ENCODE data around the gene TBP.

The TBP gene

DNA sequence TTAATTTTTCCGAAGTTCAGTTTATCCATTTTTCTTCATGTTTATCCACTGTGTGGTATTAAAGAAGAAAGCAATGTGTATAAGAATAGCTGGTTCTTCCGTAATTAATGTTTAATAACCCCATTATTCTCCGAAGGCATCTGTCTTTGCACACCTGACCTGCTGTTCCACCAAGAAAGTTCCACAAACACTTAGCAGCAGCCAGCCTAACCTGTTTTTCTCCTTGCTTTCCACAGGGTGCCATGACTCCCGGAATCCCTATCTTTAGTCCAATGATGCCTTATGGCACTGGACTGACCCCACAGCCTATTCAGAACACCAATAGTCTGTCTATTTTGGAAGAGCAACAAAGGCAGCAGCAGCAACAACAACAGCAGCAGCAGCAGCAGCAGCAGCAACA lies 7.4 kb downstream of the TBP start:
- Histone ChIP-seq H3K9me3 (ENCODE audit: control insufficient read depth in 1 of 2, low read length in 2 of 2) (no peaks in the 10 kb centered on the region), H3K27me3 (ENCODE audit: control insufficient read depth in 1 of 2, insufficient read depth in 2 of 2, low read length in 2 of 2) (no peaks in the 10 kb centered on the region), H3K36me3 (ENCODE audit: control insufficient read depth in 1 of 2, insufficient read depth in 2 of 2, low read length in 2 of 2) (peaks cover 21 to 59% of the 10 kb centered on the region in 2 donors), H3K4me1 (ENCODE audit: control insufficient read depth in 1 of 2, insufficient read depth in 2 of 2, low read length in 2 of 2) (no peaks in the 10 kb centered on the region), H3K27ac (ENCODE audit: low read depth, low read length) (no peak overlapping the region), H3K4me3 (ENCODE audit: low read depth in 1 of 2, low read length in 2 of 2) (no peak overlapping the region), H3K9ac (ENCODE audit: low read depth in 1 of 2, low read length in 2 of 2) (no peak overlapping the region)

DNA sequence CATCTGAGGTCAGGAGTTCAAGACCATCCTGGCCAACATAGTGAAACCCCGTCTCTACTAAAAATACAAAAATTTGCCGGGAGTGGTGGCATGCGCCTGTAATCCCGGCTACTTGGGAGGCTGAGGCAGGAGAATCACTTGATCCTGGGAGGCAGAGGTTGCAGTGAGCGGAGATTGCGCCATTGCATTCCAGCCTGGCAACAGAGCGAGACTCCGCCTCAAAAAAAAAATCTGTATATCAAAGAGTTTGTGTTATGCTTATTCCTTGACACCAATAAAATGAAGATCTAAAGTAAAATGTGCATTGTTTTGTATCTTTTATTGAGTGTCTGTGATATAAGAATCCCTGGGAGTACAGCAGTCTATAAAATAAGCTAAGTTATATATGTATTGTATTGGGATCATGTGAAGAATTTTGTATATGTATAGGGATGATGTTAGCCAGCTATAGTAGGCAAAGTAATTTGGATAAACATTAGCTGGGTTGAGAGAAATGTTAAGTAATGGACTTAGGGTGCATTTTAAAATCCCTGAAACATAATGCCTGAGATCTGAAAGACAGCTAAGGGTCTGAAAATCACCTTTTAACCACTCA lies 10.9 kb downstream of the TBP start:
- peaks cover 36 to 72% of the 10 kb centered on the region in 2 donors for H3K36me3 ChIP-seq (ENCODE audit: control insufficient read depth in 1 of 2, insufficient read depth in 2 of 2, low read length in 2 of 2)

GRCh38 chr6:170572704-170573466 lies 18.7 kb downstream of the TBP start:
- Histone ChIP-seq H3K4me1 (ENCODE audit: control insufficient read depth in 1 of 2, insufficient read depth in 2 of 2, low read length in 2 of 2) (no peaks in the 10 kb centered on the region), H3K27ac (ENCODE audit: low read depth, low read length) (no peak overlapping the region), H3K4me3 (ENCODE audit: low read depth in 1 of 2, low read length in 2 of 2) (no peak overlapping the region), H3K9me3 (ENCODE audit: control insufficient read depth in 1 of 2, low read length in 2 of 2) (no peaks in the 10 kb centered on the region), H3K9ac (ENCODE audit: low read depth in 1 of 2, low read length in 2 of 2) (no peak overlapping the region), H3K27me3 (ENCODE audit: control insufficient read depth in 1 of 2, insufficient read depth in 2 of 2, low read length in 2 of 2) (no peaks in the 10 kb centered on the region), H3K36me3 (ENCODE audit: control insufficient read depth in 1 of 2, insufficient read depth in 2 of 2, low read length in 2 of 2) (peaks cover 37 to 71% of the 10 kb centered on the region in 2 donors)

More for the DNA sequence above, 10.9 kb downstream of the TBP start:
- Histone ChIP-seq H3K4me1 (ENCODE audit: control insufficient read depth in 1 of 2, insufficient read depth in 2 of 2, low read length in 2 of 2) (no peaks in the 10 kb centered on the region), H3K27ac (ENCODE audit: low read depth, low read length) (no peak overlapping the region), H3K9ac (ENCODE audit: low read depth in 1 of 2, low read length in 2 of 2) (no peak overlapping the region), H3K9me3 (ENCODE audit: control insufficient read depth in 1 of 2, low read length in 2 of 2) (no peaks in the 10 kb centered on the region), H3K4me3 (ENCODE audit: low read depth in 1 of 2, low read length in 2 of 2) (no peak overlapping the region), H3K27me3 (ENCODE audit: control insufficient read depth in 1 of 2, insufficient read depth in 2 of 2, low read length in 2 of 2) (no peaks in the 10 kb centered on the region)

DNA sequence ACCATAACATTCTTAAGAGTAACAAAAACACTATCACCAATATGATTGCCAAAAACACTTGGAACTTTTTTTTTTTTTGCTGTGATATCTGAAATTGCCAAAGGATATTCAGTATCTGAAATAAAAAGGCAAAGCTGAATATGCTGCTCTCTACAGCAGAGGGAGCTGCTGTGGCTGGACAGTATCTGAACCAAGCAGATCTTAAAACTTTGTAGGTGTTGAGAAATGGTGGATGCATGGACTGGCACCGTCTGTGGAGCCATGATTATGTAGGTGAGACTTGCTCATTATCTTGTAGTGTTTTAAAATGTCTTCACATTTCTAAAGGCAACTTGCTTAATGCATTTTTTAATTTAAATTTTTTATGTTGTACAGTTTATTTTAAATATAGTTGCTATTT lies 21.1 kb downstream of the TBP start:
- Histone ChIP-seq H3K9me3 (ENCODE audit: control insufficient read depth in 1 of 2, low read length in 2 of 2) (no peaks in the 10 kb centered on the region), H3K27ac (ENCODE audit: low read depth, low read length) (no peak overlapping the region), H3K27me3 (ENCODE audit: control insufficient read depth in 1 of 2, insufficient read depth in 2 of 2, low read length in 2 of 2) (no peaks in the 10 kb centered on the region), H3K4me1 (ENCODE audit: control insufficient read depth in 1 of 2, insufficient read depth in 2 of 2, low read length in 2 of 2) (no peaks in the 10 kb centered on the region), H3K4me3 (ENCODE audit: low read depth in 1 of 2, low read length in 2 of 2) (no peak overlapping the region), H3K9ac (ENCODE audit: low read depth in 1 of 2, low read length in 2 of 2) (no peak overlapping the region), H3K36me3 (ENCODE audit: control insufficient read depth in 1 of 2, insufficient read depth in 2 of 2, low read length in 2 of 2) (peaks cover 32 to 66% of the 10 kb centered on the region in 2 donors)

DNA sequence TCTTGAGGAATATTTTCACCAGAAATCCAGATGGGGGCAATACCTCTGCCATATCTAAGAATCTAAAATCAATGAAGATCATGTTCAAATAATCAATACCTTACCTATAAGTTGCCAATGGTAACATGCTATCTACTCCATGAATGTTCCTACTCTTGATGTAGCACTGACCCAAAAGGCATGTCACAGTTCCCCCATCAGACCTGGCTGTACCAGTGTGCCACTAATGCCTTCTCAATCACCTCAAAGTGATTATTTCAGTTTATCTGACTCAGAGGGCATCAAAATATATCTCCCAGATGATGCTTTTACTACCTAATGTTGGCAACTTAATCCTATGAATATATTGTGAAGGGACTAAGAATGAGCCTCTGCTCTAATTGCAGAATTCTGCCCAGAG lies 24.7 kb downstream of the TBP start:
- no peak overlapping the region for H3K27ac ChIP-seq (ENCODE audit: low read depth, low read length)
- no peaks in the 10 kb centered on the region for H3K9me3 ChIP-seq (ENCODE audit: control insufficient read depth in 1 of 2, low read length in 2 of 2)
- peaks cover 25 to 62% of the 10 kb centered on the region in 2 donors for H3K36me3 ChIP-seq (ENCODE audit: control insufficient read depth in 1 of 2, insufficient read depth in 2 of 2, low read length in 2 of 2)
- no peak overlapping the region for H3K9ac ChIP-seq (ENCODE audit: low read depth in 1 of 2, low read length in 2 of 2)
- peaks cover 4 to 5% of the 10 kb centered on the region in 2 donors for H3K4me1 ChIP-seq (ENCODE audit: control insufficient read depth in 1 of 2, insufficient read depth in 2 of 2, low read length in 2 of 2)
- no peak overlapping the region for H3K4me3 ChIP-seq (ENCODE audit: low read depth in 1 of 2, low read length in 2 of 2)
- no peaks in the 10 kb centered on the region for H3K27me3 ChIP-seq (ENCODE audit: control insufficient read depth in 1 of 2, insufficient read depth in 2 of 2, low read length in 2 of 2)

GRCh38 chr6:170583756-170584180 lies 29.6 kb downstream of the TBP start:
- H3K4me1 ChIP-seq (ENCODE audit: control insufficient read depth in 1 of 2, insufficient read depth in 2 of 2, low read length in 2 of 2): peaks cover 9 to 12% of the 10 kb centered on the region in 2 donors
- H3K27ac ChIP-seq (ENCODE audit: low read depth, low read length): peak overlapping the region; percentile 76
- H3K9me3 ChIP-seq (ENCODE audit: control insufficient read depth in 1 of 2, low read length in 2 of 2): no peaks in the 10 kb centered on the region
- H3K4me3 ChIP-seq (ENCODE audit: low read depth in 1 of 2, low read length in 2 of 2): peak overlapping the region; percentile 97 to 99
- peak overlapping the region; percentile 70 to 89 for H3K9ac ChIP-seq (ENCODE audit: low read depth in 1 of 2, low read length in 2 of 2)
- H3K36me3 ChIP-seq (ENCODE audit: control insufficient read depth in 1 of 2, insufficient read depth in 2 of 2, low read length in 2 of 2): peaks cover 15 to 32% of the 10 kb centered on the region in 2 donors
- H3K27me3 ChIP-seq (ENCODE audit: control insufficient read depth in 1 of 2, insufficient read depth in 2 of 2, low read length in 2 of 2): no peaks in the 10 kb centered on the region

- Histone ChIP-seq H3K9me3 (ENCODE audit: control insufficient read depth in 1 of 2, low read length in 2 of 2) (no peaks in the 10 kb centered on the region), H3K9ac (ENCODE audit: low read depth in 1 of 2, low read length in 2 of 2) (peak within 1 kb of the TSS; percentile 71 to 89), H3K27me3 (ENCODE audit: control insufficient read depth in 1 of 2, insufficient read depth in 2 of 2, low read length in 2 of 2) (no peaks in the 10 kb centered on the region), H3K4me1 (ENCODE audit: control insufficient read depth in 1 of 2, insufficient read depth in 2 of 2, low read length in 2 of 2) (peaks cover 9 to 12% of the 10 kb centered on the region in 2 donors), H3K4me3 (ENCODE audit: low read depth in 1 of 2, low read length in 2 of 2) (peak within 1 kb of the TSS; percentile 97 to 99), H3K36me3 (ENCODE audit: control insufficient read depth in 1 of 2, insufficient read depth in 2 of 2, low read length in 2 of 2) (peaks cover 10 to 26% of the 10 kb centered on the region in 2 donors), H3K27ac (ENCODE audit: low read depth, low read length) (peak within 1 kb of the TSS; percentile 76)
Measured at GRCh38 chr6:170584181-170584953, 30.2 kb downstream of the TBP start, which contains the start of gene PDCD2. PDCD2 (minus strand) TSS chr6:170584637; CDS start chr6:170584581, 56 bp downstream.

GRCh38 chr6:170584954-170585498 lies 30.9 kb downstream of the TBP start:
- H3K9ac ChIP-seq (ENCODE audit: low read depth in 1 of 2, low read length in 2 of 2): peak overlapping the region; percentile 71 to 89
- H3K36me3 ChIP-seq (ENCODE audit: control insufficient read depth in 1 of 2, insufficient read depth in 2 of 2, low read length in 2 of 2): peaks cover 7 to 22% of the 10 kb centered on the region in 2 donors
- H3K9me3 ChIP-seq (ENCODE audit: control insufficient read depth in 1 of 2, low read length in 2 of 2): no peaks in the 10 kb centered on the region
- peak overlapping the region; percentile 60 for H3K27ac ChIP-seq (ENCODE audit: low read depth, low read length)
- H3K4me1 ChIP-seq (ENCODE audit: control insufficient read depth in 1 of 2, insufficient read depth in 2 of 2, low read length in 2 of 2): peaks cover 9 to 12% of the 10 kb centered on the region in 2 donors
- H3K4me3 ChIP-seq (ENCODE audit: low read depth in 1 of 2, low read length in 2 of 2): peak overlapping the region; percentile 97 to 99
- H3K27me3 ChIP-seq (ENCODE audit: control insufficient read depth in 1 of 2, insufficient read depth in 2 of 2, low read length in 2 of 2): no peaks in the 10 kb centered on the region

GRCh38 chr6:170590725-170591124 lies 36.6 kb downstream of the TBP start:
- no peaks in the 10 kb centered on the region for H3K4me1 ChIP-seq (ENCODE audit: control insufficient read depth in 1 of 2, insufficient read depth in 2 of 2, low read length in 2 of 2)
- no peak overlapping the region for H3K27ac ChIP-seq (ENCODE audit: low read depth, low read length)

More at GRCh38 chr6:170590725-170591124, 36.6 kb downstream of the TBP start:
- Histone ChIP-seq H3K27me3 (ENCODE audit: control insufficient read depth in 1 of 2, insufficient read depth in 2 of 2, low read length in 2 of 2) (no peaks in the 10 kb centered on the region), H3K9ac (ENCODE audit: low read depth in 1 of 2, low read length in 2 of 2) (no peak overlapping the region), H3K36me3 (ENCODE audit: control insufficient read depth in 1 of 2, insufficient read depth in 2 of 2, low read length in 2 of 2) (no peaks in the 10 kb centered on the region), H3K4me3 (ENCODE audit: low read depth in 1 of 2, low read length in 2 of 2) (no peak overlapping the region), H3K9me3 (ENCODE audit: control insufficient read depth in 1 of 2, low read length in 2 of 2) (peaks cover 0 to 5% of the 10 kb centered on the region in 2 donors)
